Keratinocyte (primary cell): ENCODE measurements around the gene CBX8.

Experiments
- CTCF ChIP-seq, 3 experiments: IDR thresholded peaks in 1 of 3; conservative IDR thresholded peaks in 1 of 3; optimal IDR thresholded peaks in 1 of 3; 2 replicates in 2 of 3; 3 replicates in 1 of 3; pipeline versions ENCODE3 to v1.5.1; 2011; ENCODE audit warnings: low read length in 3 of 3, mild to moderate bottlenecking in 3 of 3, moderate library complexity in 2 of 3, control low read depth in 1 of 3, inconsistent platforms in 1 of 3; ENCODE audit not compliant: insufficient read depth in 2 of 3; ENCODE audit errors: extremely low read depth in 1 of 3
- EZH2 ChIP-seq: IDR thresholded peaks from one replicate; pipeline ENCODE4 v1.6.1; 2012; ENCODE audit warnings: inconsistent platforms, mild to moderate bottlenecking, low read length, moderate library complexity

- TF ChIP-seq CTCF (optimal IDR thresholded peaks at IDR 0.05 in 1 of 3, IDR thresholded peaks at IDR 0.05 in 1 of 3, conservative IDR thresholded peaks at IDR 0.05 in 1 of 3; ENCODE audit: extremely low read depth in 1 of 3, insufficient read depth in 2 of 3, low read length in 3 of 3), result no peak
- TF ChIP-seq EZH2, result peak; percentile 81
These were observed 18.3 kb upstream of the CBX8 start for GRCh38 chr17:79814974-79815835.
